ENCODE data around the gene DMAP1. TPM values are rescaled to one million over a fixed set of nuclear protein-coding genes. Genes with fewer than 3 reads are reported as not detected.

DMAP1 gene
- total RNA-seq, 1 donor from 2014 or later = 64.7 TPM

DNA sequence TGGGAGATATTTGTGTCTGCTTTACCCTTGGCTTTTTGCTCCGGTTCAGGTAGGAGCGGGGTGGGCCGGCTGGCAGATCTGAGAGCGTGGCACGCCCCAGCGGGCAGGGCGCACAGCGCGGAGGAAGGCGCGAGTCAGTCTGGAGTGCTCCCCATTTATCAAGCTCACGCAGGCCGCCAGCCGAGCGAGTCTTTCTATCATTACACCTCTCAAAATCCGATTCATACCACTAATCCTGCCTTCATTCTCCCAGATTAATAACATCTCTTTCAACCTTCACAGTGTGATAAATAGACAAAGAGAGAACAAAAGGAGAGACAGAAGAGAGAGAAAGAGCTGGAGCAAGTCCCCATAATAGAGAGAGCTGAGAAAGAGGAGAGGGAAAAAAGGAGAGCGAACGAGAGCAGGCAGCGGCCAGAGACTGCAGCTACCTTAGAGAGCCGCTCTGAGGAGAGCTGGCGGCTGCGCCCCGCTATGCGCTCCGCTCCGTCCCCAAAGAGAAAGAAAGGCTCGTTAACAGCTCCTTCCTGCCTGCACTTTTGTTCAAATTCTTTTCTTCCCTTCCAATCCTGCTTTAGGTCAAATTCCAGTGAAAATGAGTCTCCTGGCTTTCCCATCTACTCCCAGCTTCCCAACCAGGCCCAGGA, 48.0 kb downstream of the DMAP1 start:
- no peak for TF ChIP-seq CTCF (IDR thresholded peaks at IDR 0.05; ENCODE audit: insufficient read depth, low read length, poor library complexity, severe bottlenecking)
- Histone ChIP-seq H3K4me3 (ENCODE audit: low read depth, low read length) (no peak overlapping the region), H3K36me3 (ENCODE audit: control insufficient read depth, insufficient read depth, low read length) (no peaks in the 10 kb centered on the region), H3K27me3 (ENCODE audit: control insufficient read depth, insufficient read depth, low read length) (no peaks in the 10 kb centered on the region)
- DNase-seq (ENCODE audit: low read depth) = no peak

- no peak for DNase-seq (ENCODE audit: low read depth)
- no peaks in the 10 kb centered on the region for H3K36me3 ChIP-seq (ENCODE audit: control insufficient read depth, insufficient read depth, low read length)
- H3K4me3 ChIP-seq (ENCODE audit: low read depth, low read length) = no peak overlapping the region
- no peaks in the 10 kb centered on the region for H3K27me3 ChIP-seq (ENCODE audit: control insufficient read depth, insufficient read depth, low read length)
- TF ChIP-seq CTCF (IDR thresholded peaks at IDR 0.05; ENCODE audit: insufficient read depth, low read length, poor library complexity, severe bottlenecking) = no peak
These were observed 48.7 kb downstream of the DMAP1 start for GRCh38 chr1:44261962-44262361.

GRCh38 chr1:44262414-44262813, 49.1 kb downstream of the DMAP1 start:
- DNase-seq (ENCODE audit: low read depth) = no peak
- H3K4me3 ChIP-seq (ENCODE audit: low read depth, low read length) = no peak overlapping the region
- H3K36me3 ChIP-seq (ENCODE audit: control insufficient read depth, insufficient read depth, low read length) = no peaks in the 10 kb centered on the region
- no peak for TF ChIP-seq CTCF (IDR thresholded peaks at IDR 0.05; ENCODE audit: insufficient read depth, low read length, poor library complexity, severe bottlenecking)
- no peaks in the 10 kb centered on the region for H3K27me3 ChIP-seq (ENCODE audit: control insufficient read depth, insufficient read depth, low read length)

DNA sequence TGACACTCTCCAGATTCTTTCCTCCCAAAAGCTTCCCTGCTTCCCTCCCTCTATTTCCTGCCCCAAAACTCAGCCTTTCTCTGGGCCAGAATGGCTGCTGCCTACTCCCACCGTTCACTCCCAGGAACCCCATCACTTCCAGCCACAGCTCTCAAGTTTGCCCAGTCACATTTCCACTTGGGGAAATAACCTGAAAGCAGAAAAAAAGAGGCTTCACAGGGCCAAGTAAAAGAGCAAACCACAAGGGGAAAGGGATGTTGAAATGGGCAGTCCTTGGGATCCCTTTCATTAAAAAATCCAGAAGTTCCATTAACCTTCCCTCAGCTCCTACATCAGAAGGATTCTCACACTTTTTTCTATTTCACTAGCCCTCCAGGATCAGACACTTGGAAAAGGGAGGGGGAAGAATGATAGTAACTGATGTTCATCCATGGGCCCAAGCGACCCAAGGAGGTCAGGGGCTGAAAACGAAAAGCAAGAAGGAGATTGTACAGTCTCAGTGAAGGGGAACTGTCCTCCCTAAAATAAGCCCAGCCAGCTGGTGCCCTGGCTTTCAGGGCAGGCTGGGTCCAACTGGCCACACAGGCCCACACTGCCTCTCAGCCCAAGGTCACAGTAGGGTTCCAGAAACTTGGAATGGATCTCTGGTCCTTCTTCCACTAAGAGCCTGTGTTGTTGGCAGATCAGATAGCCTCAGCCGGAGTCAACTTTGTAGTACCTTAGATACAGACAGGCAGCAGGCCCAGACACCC, 49.7 kb downstream of the DMAP1 start:
- no peak for TF ChIP-seq CTCF (IDR thresholded peaks at IDR 0.05; ENCODE audit: insufficient read depth, low read length, poor library complexity, severe bottlenecking)
- Histone ChIP-seq H3K4me3 (ENCODE audit: low read depth, low read length) (no peak overlapping the region), H3K27me3 (ENCODE audit: control insufficient read depth, insufficient read depth, low read length) (no peaks in the 10 kb centered on the region), H3K36me3 (ENCODE audit: control insufficient read depth, insufficient read depth, low read length) (no peaks in the 10 kb centered on the region)
- DNase-seq (ENCODE audit: low read depth) = no peak

DNA sequence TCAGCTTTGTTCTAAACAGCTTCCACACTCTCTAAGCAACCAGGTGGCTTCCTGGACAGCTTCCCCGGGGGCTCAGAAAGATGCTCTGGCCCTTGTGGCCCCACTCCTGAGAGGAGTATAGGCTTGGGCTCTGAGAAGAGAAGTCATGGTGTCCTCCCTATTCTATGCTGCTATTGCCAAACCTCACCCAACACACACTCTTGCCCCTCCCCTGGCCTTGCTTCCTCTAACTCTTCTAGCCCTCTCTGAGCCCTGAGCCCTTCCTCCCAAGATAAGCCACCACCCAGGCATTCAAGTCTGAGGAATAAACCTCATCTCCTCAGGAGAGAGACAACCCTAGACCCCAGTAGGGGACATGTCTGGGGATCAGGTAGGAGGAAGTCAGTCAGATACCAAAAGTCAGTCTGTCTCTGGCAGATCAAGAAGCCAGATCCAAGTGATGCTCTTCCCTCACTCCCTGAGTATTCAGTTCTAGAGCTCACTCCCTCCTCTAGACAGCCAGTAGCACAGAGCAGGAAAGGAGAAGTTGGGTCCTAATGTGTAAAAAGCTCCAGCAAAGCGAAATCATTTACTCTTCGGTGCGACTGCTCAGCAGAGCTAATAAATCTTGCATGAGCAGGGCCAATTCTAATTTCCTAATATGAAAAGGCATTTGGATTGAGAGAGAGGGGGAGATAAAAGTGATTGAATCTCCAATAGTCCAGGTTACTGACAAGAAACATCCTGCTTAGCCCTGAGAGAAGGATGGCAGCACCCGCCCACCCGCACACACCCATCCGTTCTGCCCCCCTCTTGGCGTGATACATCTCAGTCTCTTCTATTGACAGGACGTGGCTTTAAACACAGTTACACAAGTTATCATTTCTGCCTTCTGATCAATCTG, 50.5 kb downstream of the DMAP1 start:
- Histone ChIP-seq H3K4me3 (ENCODE audit: low read depth, low read length) (no peak overlapping the region), H3K36me3 (ENCODE audit: control insufficient read depth, insufficient read depth, low read length) (no peaks in the 10 kb centered on the region), H3K27me3 (ENCODE audit: control insufficient read depth, insufficient read depth, low read length) (no peaks in the 10 kb centered on the region)
- no peak for TF ChIP-seq CTCF (IDR thresholded peaks at IDR 0.05; ENCODE audit: insufficient read depth, low read length, poor library complexity, severe bottlenecking)
- DNase-seq (ENCODE audit: low read depth) = no peak

All from kidney epithelial cell (primary cell).